H1 (cell line): Measurements from ENCODE around the gene MTO1. TPM values are rescaled to one million over a fixed set of nuclear protein-coding genes. Genes with fewer than 3 reads are reported as not detected.

Source experiments
- ASH2L ChIP-seq: fragments of 200-600, 300-600 bp; sonication (generic); IDR thresholded peaks from one replicate; pipeline ENCODE4 v1.7.1; 2017; ENCODE audit warnings: low read length
- CEBPB ChIP-seq: IDR thresholded peaks from 2 replicates; pipeline ENCODE4 v1.6.1; 2012; ENCODE audit warnings: low read depth, low read length
- CREB1 ChIP-seq: IDR thresholded peaks from 2 replicates; pipeline ENCODE4 v1.6.1; 2012; ENCODE audit warnings: inconsistent platforms
- EGR1 ChIP-seq: IDR thresholded peaks from 2 replicates; pipeline ENCODE4 v1.6.1; 2011; ENCODE audit warnings: low read depth, low read length, borderline replicate concordance
- HDAC2 ChIP-seq, 2 experiments: fragments of 300-600 bp in 1 of 2; sonication (generic) in 1 of 2; IDR thresholded peaks; 2 replicates each; pipeline ENCODE4 v1.6.1; 2011 to 2012; ENCODE audit warnings: low read depth in 2 of 2, low read length in 2 of 2, mild to moderate bottlenecking in 2 of 2, moderate library complexity in 2 of 2, borderline replicate concordance in 1 of 2, inconsistent platforms in 1 of 2
- JUND ChIP-seq: IDR thresholded peaks from 2 replicates; pipeline ENCODE4 v1.6.1; 2011; ENCODE audit warnings: mild to moderate bottlenecking, improper control_type of control experiment, low read length
- KDM4A ChIP-seq: IDR thresholded peaks from one replicate; pipeline ENCODE4 v1.7.1; 2012; ENCODE audit warnings: low read depth, mild to moderate bottlenecking, moderate library complexity, low read length, inconsistent platforms; ENCODE audit not compliant: severe bottlenecking
- RBBP5 ChIP-seq: IDR thresholded peaks from 2 replicates; pipeline ENCODE4 v1.7.1; 2012; ENCODE audit warnings: low read depth, mild to moderate bottlenecking, inconsistent platforms, low read length, moderate library complexity, borderline replicate concordance
- TAF7 ChIP-seq: optimal IDR thresholded peaks from 2 replicates; pipeline ENCODE3; 2011; ENCODE audit warnings: low read depth, mild to moderate bottlenecking, inconsistent platforms, low read length, moderate library complexity, borderline replicate concordance
- TCF12 ChIP-seq: IDR thresholded peaks from 2 replicates; pipeline ENCODE4 v1.6.1; 2011; ENCODE audit warnings: low read depth, mild to moderate bottlenecking, low read length
- ZNF274 ChIP-seq: IDR thresholded peaks from 2 replicates; pipeline ENCODE4 v1.7.0; 2012; ENCODE audit warnings: low read length, borderline replicate concordance; ENCODE audit errors: extremely low read depth
- polyA plus RNA-seq, 7 experiments: library from polyadenylated mRNA; depleted of rRNA in 3 of 7; stranded (reverse) in 5 of 7; unstranded in 2 of 7; fragments of >200 nt in 5 of 7; fragments of 200-250 nt in 2 of 7; gene quantifications; 1 replicate in 5 of 7; 2 replicates in 1 of 7; 4 replicates in 1 of 7; pipeline versions ENCODE4 v1.2.1 to v1.2.3, GENCODE V29; 2011 to 2013; ENCODE audit warnings: missing spikeins in 2 of 7, mixed read lengths in 2 of 7
- total RNA-seq: library from RNA; stranded (reverse); fragmentation: NEBNext Ultra II Directional; extraction: Animal tissue kit (Norgen Biotek cat#: 25700); gene quantifications from 2 replicates; pipeline ENCODE4 v1.2.1, GENCODE V29; 2021

The MTO1 gene
- total and polyA plus RNA-seq, 2 of the 8 experiments (the other 6 are each of a cell fraction or from before 2014, with no cell fraction given), result 20.9 to 31.6 TPM

DNA sequence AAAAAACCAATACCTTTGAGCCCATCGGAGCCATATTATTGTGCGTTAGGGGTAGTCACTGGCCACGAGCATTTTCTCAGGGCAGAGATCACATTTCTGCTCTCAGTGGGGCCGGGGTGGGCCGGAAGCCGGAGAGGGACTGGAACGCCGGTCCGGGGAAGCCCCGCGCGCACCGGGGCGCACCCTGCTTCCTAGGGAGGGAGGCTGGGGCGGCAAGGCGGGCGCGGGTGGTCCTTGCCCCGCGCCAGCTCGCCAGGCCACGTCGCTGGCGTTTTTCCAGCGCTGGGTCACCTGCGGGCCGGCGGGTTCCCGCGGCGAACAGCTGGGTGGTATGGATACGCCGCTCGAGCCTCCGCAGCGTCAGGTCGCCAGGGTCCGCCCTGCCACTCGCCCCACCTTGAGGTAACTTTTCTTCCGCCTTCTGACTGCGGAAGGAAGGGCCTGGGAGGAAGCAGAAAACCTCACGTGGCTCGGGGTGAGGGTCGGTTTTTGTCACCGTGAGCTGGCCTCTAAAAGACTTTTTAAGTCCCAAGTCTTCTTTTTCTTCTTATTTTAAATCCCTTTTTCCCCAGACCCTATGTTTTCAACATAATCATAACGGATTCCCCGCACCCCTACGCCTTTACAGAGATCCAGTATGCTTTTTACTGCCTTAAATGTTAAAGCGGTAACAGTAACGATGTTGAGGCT is 62.0 kb downstream of the MTO1 start (continued):
- TF ChIP-seq JUND, result no peak
- TF ChIP-seq ZNF274, result no peak
- TF ChIP-seq EGR1, result no peak; the same call in 1 of the 2 replicates
- no peak for TF ChIP-seq CEBPB
- peak in 1 of 2 experiments; percentile 42; a peak in 1 of 4 replicates for TF ChIP-seq HDAC2 (IDR thresholded peaks at IDR 0.05; ENCODE audit: borderline replicate concordance in 1 of 2, low read depth in 2 of 2, low read length in 2 of 2)
- TF ChIP-seq ASH2L, result peak; percentile 80
- TF ChIP-seq TAF7, result peak; percentile 24
- TF ChIP-seq KDM4A, result peak; percentile 37
- TF ChIP-seq TCF12, result 0 out of 2 replicates have a peak, but pooled peaks have one; percentile 34
- peak; percentile 31; the same call in 1 of the 2 replicates for TF ChIP-seq CREB1
- peak; percentile 86; the same call in 1 of the 2 replicates for TF ChIP-seq RBBP5
